DOHH2 (cell line): Measurements from ENCODE around the gene AQP12A.

Source experiments
- H3F3A ChIP-seq: fragments of 200-600 bp; sonication (generic), shearing (Covaris generic); 2 replicates; pipeline ENCODE4 v1.6.0; 2016; ENCODE audit warnings: antibody characterized with exemption, mild to moderate bottlenecking; ENCODE audit not compliant: control insufficient read depth, insufficient read depth
- H3K27ac ChIP-seq: fragments of 200-600 bp; sonication (generic); 2 replicates; pipeline ENCODE4 v1.5.1; 2014; ENCODE audit warnings: low read depth, mild to moderate bottlenecking, low read length, moderate library complexity
- H3K27me3 ChIP-seq: fragments of 200-600 bp; sonication (generic); 2 replicates; pipeline ENCODE4 v1.6.1; 2014; ENCODE audit warnings: mild to moderate bottlenecking, low read length, mixed read lengths; ENCODE audit not compliant: control insufficient read depth
- H3K36me3 ChIP-seq: fragments of 200-600 bp; sonication (generic); 2 replicates; pipeline ENCODE4 v1.6.1; 2014; ENCODE audit warnings: mild to moderate bottlenecking, low read length, moderate library complexity, mixed read lengths; ENCODE audit not compliant: control insufficient read depth
- H3K4me1 ChIP-seq: fragments of 200-600 bp; sonication (generic); 2 replicates; pipeline ENCODE4 v1.6.1; 2014; ENCODE audit warnings: mild to moderate bottlenecking, low read length, mixed read lengths; ENCODE audit not compliant: control insufficient read depth
- H3K4me2 ChIP-seq: fragments of 200-600 bp; sonication (generic); 2 replicates; pipeline ENCODE4 v1.6.0; 2014; ENCODE audit warnings: mild to moderate bottlenecking, low read length, moderate library complexity
- H3K4me3 ChIP-seq: fragments of 200-600 bp; sonication (generic); 2 replicates; pipeline ENCODE4 v1.5.1; 2014; ENCODE audit warnings: mild to moderate bottlenecking, low read length, mixed read lengths
- H3K79me2 ChIP-seq: fragments of 200-600 bp; sonication (generic); 2 replicates; pipeline ENCODE4 v1.6.1; 2014; ENCODE audit warnings: mild to moderate bottlenecking, low read length, mixed read lengths; ENCODE audit not compliant: control insufficient read depth
- H3K9me2 ChIP-seq: fragments of 200-600 bp; sonication (generic); replicated peaks from 2 replicates; pipeline ENCODE4 v1.6.1; 2014; ENCODE audit warnings: mild to moderate bottlenecking, low read length, mixed read lengths; ENCODE audit not compliant: control insufficient read depth
- H3K9me3 ChIP-seq: fragments of 200-600 bp; sonication (generic); 2 replicates; pipeline ENCODE4 v1.6.1; 2014; ENCODE audit warnings: antibody characterized with exemption, low read length, mixed read lengths; ENCODE audit not compliant: control insufficient read depth, insufficient read depth
- H4K20me1 ChIP-seq: fragments of 200-600 bp; sonication (generic); 2 replicates; pipeline ENCODE4 v1.6.0; 2014; ENCODE audit warnings: low read depth, mild to moderate bottlenecking, antibody characterized with exemption, low read length, moderate library complexity; ENCODE audit not compliant: control insufficient read depth, insufficient read depth
- EZH2phosphoT487 ChIP-seq: fragments of 200-600 bp; sonication (generic); IDR thresholded peaks from 2 replicates; pipeline ENCODE4 v1.6.1; 2017; ENCODE audit warnings: borderline replicate concordance, mild to moderate bottlenecking, antibody characterized with exemption, low read length, moderate library complexity, mixed read lengths
- TF ChIP-seq, protein P1 (sequence below): fragments of 200-600 bp; sonication (generic); IDR thresholded peaks from one replicate; pipeline ENCODE4 v1.5.1; 2014; ENCODE audit warnings: antibody characterized with exemption, mild to moderate bottlenecking, low read depth, low read length; ENCODE audit not compliant: poor library complexity, severe bottlenecking

Gene AQP12A

DNA sequence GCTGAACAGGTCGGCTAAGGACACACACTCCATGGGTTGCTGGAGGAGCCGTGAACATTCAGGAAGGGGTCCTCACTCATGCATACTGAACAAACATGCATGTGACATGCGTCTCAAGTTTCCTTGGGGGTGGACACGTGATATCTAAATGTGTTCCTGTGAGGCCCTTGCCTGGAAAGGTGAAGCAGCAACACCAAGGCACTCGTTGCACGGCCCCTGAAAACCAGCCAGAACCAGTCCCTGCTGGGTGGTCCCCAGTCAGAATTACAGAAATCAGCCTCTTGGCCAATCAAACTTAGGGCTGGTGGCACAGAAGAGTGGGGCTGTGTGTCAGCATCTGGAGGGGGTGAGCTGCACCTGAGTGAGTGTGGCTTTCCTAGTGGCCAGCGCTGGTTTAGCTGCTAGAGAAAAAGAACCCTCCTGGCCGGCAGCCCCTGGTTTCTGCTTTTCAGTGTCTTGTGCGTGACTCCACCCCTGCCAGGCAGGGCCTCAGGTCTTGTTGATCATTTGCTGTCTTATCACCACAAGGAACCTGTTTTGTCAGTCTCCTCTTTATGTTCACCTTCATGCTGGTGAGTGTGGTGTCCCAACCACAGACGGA, 5.8 kb upstream of the AQP12A start:
- Histone ChIP-seq H3K36me3 (no peaks in the 10 kb centered on the region), H3K9me3 (no peaks in the 10 kb centered on the region), H3K27ac (no peak overlapping the region), H3K4me2 (no peak overlapping the region), H3K9me2 (no peaks in the 10 kb centered on the region), H4K20me1 (no peaks in the 10 kb centered on the region), H3K4me3 (no peak overlapping the region), H3K4me1 (no peaks in the 10 kb centered on the region), H3K79me2 (no peaks in the 10 kb centered on the region), H3F3A (no peaks in the 10 kb centered on the region), H3K27me3 (peaks cover 11% of the 10 kb centered on the region)
- TF ChIP-seq, protein P1, sequence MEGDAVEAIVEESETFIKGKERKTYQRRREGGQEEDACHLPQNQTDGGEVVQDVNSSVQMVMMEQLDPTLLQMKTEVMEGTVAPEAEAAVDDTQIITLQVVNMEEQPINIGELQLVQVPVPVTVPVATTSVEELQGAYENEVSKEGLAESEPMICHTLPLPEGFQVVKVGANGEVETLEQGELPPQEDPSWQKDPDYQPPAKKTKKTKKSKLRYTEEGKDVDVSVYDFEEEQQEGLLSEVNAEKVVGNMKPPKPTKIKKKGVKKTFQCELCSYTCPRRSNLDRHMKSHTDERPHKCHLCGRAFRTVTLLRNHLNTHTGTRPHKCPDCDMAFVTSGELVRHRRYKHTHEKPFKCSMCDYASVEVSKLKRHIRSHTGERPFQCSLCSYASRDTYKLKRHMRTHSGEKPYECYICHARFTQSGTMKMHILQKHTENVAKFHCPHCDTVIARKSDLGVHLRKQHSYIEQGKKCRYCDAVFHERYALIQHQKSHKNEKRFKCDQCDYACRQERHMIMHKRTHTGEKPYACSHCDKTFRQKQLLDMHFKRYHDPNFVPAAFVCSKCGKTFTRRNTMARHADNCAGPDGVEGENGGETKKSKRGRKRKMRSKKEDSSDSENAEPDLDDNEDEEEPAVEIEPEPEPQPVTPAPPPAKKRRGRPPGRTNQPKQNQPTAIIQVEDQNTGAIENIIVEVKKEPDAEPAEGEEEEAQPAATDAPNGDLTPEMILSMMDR = no peak
- no peak for TF ChIP-seq EZH2phosphoT487

DNA sequence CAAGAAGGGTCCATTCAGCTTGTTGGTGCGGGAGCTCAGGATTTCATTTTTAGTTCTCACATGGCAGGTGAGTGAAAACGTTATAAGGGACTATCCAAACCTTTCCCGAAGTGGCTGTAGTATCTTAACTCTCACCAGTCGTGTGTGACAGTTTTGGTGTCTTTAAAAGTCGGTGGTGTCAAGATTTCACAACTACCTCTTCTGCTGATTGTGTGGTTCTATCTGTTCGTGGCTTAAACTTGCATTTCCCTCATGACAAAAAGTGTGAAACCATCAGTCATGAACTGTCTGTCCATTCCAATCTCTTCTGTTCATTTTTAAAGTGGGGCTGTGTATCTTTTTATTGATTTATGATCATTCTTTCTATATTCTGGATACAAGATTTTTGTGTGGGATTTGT, 5.2 kb upstream of the AQP12A start:
- H4K20me1 ChIP-seq = no peaks in the 10 kb centered on the region
- H3K36me3 ChIP-seq = no peaks in the 10 kb centered on the region
- H3K4me1 ChIP-seq = no peaks in the 10 kb centered on the region
- peaks cover 11% of the 10 kb centered on the region for H3K27me3 ChIP-seq
- no peaks in the 10 kb centered on the region for H3K9me3 ChIP-seq
- no peaks in the 10 kb centered on the region for H3F3A ChIP-seq
- no peak overlapping the region for H3K4me2 ChIP-seq
- no peaks in the 10 kb centered on the region for H3K79me2 ChIP-seq
- H3K9me2 ChIP-seq = no peaks in the 10 kb centered on the region
- H3K27ac ChIP-seq = no peak overlapping the region
- no peak for TF ChIP-seq EZH2phosphoT487
- TF ChIP-seq, protein P1 = no peak
- no peak overlapping the region for H3K4me3 ChIP-seq

- H3K27ac ChIP-seq = no peak overlapping the region
- H3K9me3 ChIP-seq = no peaks in the 10 kb centered on the region
- no peaks in the 10 kb centered on the region for H3K4me1 ChIP-seq
- TF ChIP-seq, protein P1 = no peak
- TF ChIP-seq EZH2phosphoT487 = no peak
- peaks cover 11% of the 10 kb centered on the region for H3K27me3 ChIP-seq
- H3K4me3 ChIP-seq = no peak overlapping the region
- H3F3A ChIP-seq = no peaks in the 10 kb centered on the region
- H4K20me1 ChIP-seq = no peaks in the 10 kb centered on the region
- H3K9me2 ChIP-seq = no peaks in the 10 kb centered on the region
- no peak overlapping the region for H3K4me2 ChIP-seq
- H3K36me3 ChIP-seq = no peaks in the 10 kb centered on the region
- H3K79me2 ChIP-seq = no peaks in the 10 kb centered on the region
Observed at GRCh38 chr2:240687045-240687740, 4.5 kb upstream of the AQP12A start.
